Activated naive CD8-positive, alpha-beta T cell treated with anti-CD3 and anti-CD28 coated beads, Interleukin-2, amount 50 U/mL, for 24 hours (primary cell): ENCODE data around the gene GTF2A2.
A peak's percentile ranks its signal among the peaks of the same experiment; 100 is the strongest.

Experiments
- ATAC-seq: fragments of 150-1000 bp; cut with Tn5 transposase; one replicate; pipeline ENCODE4 v1.10.0; 2021
- DNase-seq: peaks from one replicate; pipeline ENCODE4 v3.0.0; 2021
- H3K27ac Mint-ChIP-seq: one replicate; pipeline ENCODE4 v1.8.0; 2021; ENCODE audit warnings: mild to moderate bottlenecking, mixed read lengths
- H3K27me3 Mint-ChIP-seq: one replicate; pipeline ENCODE4 v1.8.0; 2021; ENCODE audit warnings: mixed read lengths
- H3K36me3 Mint-ChIP-seq: one replicate; pipeline ENCODE4 v1.8.0; 2021; ENCODE audit warnings: low read depth, mixed read lengths
- H3K4me1 Mint-ChIP-seq: one replicate; pipeline ENCODE4 v1.8.0; 2021; ENCODE audit warnings: mixed read lengths
- H3K4me3 Mint-ChIP-seq: one replicate; pipeline ENCODE4 v1.8.0; 2021; ENCODE audit warnings: mild to moderate bottlenecking, moderate library complexity, mixed read lengths
- H3K9me3 Mint-ChIP-seq: one replicate; pipeline ENCODE4 v1.8.0; 2021; ENCODE audit warnings: mixed read lengths

The GTF2A2 gene

DNA sequence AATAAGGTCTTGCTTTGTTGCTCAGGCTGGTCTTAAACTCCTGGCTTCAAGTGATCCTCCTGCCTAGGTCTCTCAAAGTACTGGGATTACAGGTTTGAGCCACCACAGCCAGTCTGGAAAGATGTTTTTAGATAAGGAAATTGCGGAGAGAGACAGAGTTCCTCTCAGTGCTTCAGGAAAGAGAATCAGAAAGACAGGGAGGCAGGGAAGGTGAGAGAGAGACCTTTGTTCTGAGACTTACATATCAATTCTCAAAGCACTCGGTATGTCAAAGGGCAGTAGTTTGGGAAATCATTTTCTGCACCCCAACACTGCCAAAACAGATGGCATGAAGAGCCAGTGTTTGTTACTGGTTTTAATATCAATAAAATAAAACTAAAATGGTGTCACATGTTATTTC lies 58.9 kb downstream of the GTF2A2 start:
- Mint-ChIP-seq H3K27ac (no peak overlapping the region), H3K4me3 (no peak overlapping the region), H3K36me3 (peaks cover 3% of the 10 kb centered on the region), H3K9me3 (peaks cover 17% of the 10 kb centered on the region), H3K27me3 (peaks cover 15% of the 10 kb centered on the region), H3K4me1 (no peaks in the 10 kb centered on the region)
- no peak for DNase-seq
- ATAC-seq: no peak

DNA sequence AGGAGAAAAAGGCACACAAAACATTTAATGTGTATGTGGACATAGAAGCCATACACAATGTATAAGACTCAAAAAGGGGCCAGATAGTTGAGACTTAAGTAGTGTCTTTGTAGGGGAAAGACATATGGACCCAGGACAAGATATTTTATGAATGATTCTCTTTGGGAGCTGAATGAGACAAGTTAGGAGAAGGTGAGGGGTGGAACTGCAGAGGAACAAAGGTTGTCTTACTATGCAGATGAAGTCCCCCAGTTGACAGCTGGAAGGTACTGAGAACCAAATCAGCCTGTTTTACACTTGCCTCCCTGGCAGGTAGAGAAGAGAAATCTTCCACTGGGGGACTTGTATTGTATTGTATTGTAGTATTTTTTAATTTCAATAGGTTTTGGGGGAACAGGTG lies 60.7 kb downstream of the GTF2A2 start:
- ATAC-seq (no peak), DNase-seq (no peak)
- H3K4me3 Mint-ChIP-seq: no peak overlapping the region
- H3K9me3 Mint-ChIP-seq: peaks cover 11% of the 10 kb centered on the region
- H3K4me1 Mint-ChIP-seq: peaks cover under 1% of the 10 kb centered on the region
- H3K27me3 Mint-ChIP-seq: peaks cover 14% of the 10 kb centered on the region
- no peak overlapping the region for H3K27ac Mint-ChIP-seq
- peaks cover 3% of the 10 kb centered on the region for H3K36me3 Mint-ChIP-seq

DNA sequence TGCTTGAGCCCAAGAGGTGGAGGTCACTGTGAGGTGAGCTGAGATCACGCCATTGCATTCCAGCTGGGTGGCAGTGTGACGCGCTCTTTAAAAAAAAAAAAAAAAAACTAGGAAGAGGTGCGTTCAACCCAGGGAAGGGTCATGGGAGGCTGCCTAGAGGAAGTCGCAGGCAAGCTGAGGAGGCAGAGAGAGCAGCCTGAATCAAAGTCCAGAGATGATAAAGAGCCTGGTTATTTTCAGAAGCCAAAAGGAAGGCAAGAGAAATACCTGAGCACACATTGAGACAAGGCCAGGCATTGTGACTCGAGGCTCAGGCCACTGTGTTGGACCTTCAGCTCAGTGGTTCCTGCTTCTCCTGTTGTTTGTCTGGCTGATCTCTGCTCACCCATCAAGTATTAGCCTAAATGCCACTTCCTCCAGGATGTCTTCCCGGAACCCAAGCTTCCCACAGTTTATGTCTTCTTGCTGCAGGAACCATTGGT lies 61.8 kb downstream of the GTF2A2 start:
- H3K9me3 Mint-ChIP-seq: peaks cover 4% of the 10 kb centered on the region

DNA sequence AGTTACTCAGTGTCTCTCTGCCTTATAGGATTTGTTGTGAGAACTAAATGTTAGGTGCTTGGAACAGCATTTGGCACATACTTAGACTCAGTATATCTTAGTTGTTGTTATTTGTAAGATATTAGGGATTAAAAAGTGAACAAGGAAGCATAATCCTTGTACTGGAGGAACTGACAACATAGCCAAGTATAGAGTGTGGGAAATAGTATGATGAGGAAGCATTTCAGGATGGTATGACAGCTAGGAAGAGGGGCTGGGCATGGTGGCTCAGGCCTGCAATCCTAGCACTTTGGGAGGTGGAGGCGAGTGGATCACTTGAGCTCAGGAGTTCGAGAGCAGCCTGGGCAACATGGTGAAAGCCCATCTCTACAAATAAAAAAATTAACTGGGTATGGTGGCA lies 62.3 kb downstream of the GTF2A2 start:
- peaks cover 11% of the 10 kb centered on the region for H3K4me1 Mint-ChIP-seq
- H3K36me3 Mint-ChIP-seq: peaks cover under 1% of the 10 kb centered on the region
- H3K9me3 Mint-ChIP-seq: peaks cover 1% of the 10 kb centered on the region
- DNase-seq (no peak), ATAC-seq (no peak)
- H3K4me3 Mint-ChIP-seq: no peak overlapping the region
- peaks cover 13% of the 10 kb centered on the region for H3K27me3 Mint-ChIP-seq
- H3K27ac Mint-ChIP-seq: no peak overlapping the region

More for the DNA sequence above, 61.8 kb downstream of the GTF2A2 start:
- H3K4me3 Mint-ChIP-seq: no peak overlapping the region
- H3K27ac Mint-ChIP-seq: no peak overlapping the region
- peaks cover 13% of the 10 kb centered on the region for H3K27me3 Mint-ChIP-seq
- H3K4me1 Mint-ChIP-seq: peaks cover 8% of the 10 kb centered on the region
- DNase-seq: no peak
- no peak for ATAC-seq
- H3K36me3 Mint-ChIP-seq: peaks cover 3% of the 10 kb centered on the region

DNA sequence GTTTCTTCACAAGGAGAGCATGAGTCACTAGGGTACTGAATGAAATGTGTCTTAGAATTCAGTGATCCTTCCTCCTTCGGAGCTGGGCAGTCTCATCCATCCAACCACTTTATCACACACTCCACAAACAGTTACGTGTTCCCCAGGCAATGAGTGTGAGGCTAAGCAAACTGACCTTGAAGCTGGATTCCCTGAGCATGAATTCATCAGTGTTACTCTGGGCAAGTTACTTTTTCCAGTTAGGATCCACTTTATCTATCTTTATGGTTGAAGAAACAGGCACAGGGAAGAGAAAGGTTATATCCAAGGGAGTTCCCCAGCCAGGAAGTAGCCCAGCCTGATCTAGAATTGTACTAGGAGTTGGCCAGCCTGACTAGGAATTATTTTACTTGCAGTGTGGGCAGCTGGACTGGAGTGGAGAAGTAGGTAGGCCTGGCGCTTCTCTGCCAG lies 62.8 kb downstream of the GTF2A2 start:
- Mint-ChIP-seq H3K27me3 (peaks cover 13% of the 10 kb centered on the region), H3K4me3 (no peak overlapping the region), H3K4me1 (peaks cover 16% of the 10 kb centered on the region), H3K9me3 (no peaks in the 10 kb centered on the region), H3K36me3 (no peaks in the 10 kb centered on the region), H3K27ac (no peak overlapping the region)
- no peak for DNase-seq
- no peak for ATAC-seq

DNA sequence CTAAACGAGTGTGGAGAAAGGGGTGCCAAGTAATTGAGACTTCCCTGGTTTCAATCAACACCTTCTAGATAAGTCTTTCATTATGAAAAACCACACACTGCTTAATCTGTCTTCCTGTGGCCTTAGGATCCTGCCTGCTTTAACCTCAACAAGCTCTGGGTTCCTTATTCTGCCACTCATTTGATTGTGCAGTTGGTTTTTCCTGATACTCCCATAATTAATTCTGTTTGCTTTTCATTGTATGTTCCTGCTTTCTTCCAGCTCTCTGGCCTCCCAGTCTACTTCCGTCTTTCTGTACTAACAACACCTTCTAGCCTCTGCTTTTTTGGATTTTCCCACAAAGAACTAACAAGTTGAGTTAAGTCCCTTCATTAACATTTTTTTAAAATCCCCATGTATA lies 66.0 kb downstream of the GTF2A2 start:
- H3K36me3 Mint-ChIP-seq: no peaks in the 10 kb centered on the region
- H3K27me3 Mint-ChIP-seq: peaks cover 7% of the 10 kb centered on the region
- H3K9me3 Mint-ChIP-seq: no peaks in the 10 kb centered on the region
- no peak overlapping the region for H3K27ac Mint-ChIP-seq
- no peak for DNase-seq
- H3K4me3 Mint-ChIP-seq: no peak overlapping the region
- peaks cover 21% of the 10 kb centered on the region for H3K4me1 Mint-ChIP-seq
- no peak for ATAC-seq

DNA sequence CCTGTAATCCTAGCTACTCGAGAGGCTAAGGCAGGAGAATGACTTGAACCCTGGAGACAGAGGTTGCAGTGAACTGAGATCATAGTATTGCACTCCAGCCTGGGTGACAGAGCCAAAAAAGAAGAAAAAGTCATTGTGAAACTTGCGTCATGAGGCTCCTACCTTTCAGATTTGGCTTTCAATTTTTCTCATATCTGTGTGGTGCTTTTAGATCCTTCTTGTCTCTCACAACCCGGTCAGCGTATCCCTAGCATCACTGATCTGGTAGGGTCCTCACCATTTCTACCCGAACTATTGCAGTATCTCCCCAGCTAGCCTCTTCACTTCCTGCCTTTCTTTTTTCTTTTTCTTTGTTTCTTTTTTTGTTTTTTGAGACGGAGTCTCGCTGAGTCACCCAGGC lies 67.3 kb downstream of the GTF2A2 start:
- no peak overlapping the region for H3K27ac Mint-ChIP-seq
- no peak for DNase-seq
- H3K4me1 Mint-ChIP-seq: peaks cover 21% of the 10 kb centered on the region
- no peaks in the 10 kb centered on the region for H3K36me3 Mint-ChIP-seq
- H3K9me3 Mint-ChIP-seq: no peaks in the 10 kb centered on the region
- H3K4me3 Mint-ChIP-seq: no peak overlapping the region
- peaks cover 7% of the 10 kb centered on the region for H3K27me3 Mint-ChIP-seq
- peak; percentile 68 for ATAC-seq
